Measurements from ENCODE around the gene ADPRM. TPM values are rescaled to one million over a fixed set of nuclear protein-coding genes. Genes with fewer than 3 reads are reported as not detected.
A peak's percentile ranks its signal among the peaks of the same experiment; 100 is the strongest.

The ADPRM gene
- total and polyA plus RNA-seq, 8 donors, result 0.87 to 24.4 (median 11.0) TPM; not detected in 1

GRCh38 chr17:10757647-10758046 is 60.3 kb downstream of the ADPRM start:
- no peak for TF ChIP-seq POLR2A (IDR thresholded peaks at IDR 0.05)
- no peak for TF ChIP-seq CTCF (IDR thresholded peaks at IDR 0.05)
- TF ChIP-seq EP300 (IDR thresholded peaks at IDR 0.05), result no peak
- TF ChIP-seq POLR2AphosphoS5 (IDR thresholded peaks at IDR 0.05), result no peak
- no peak for DNase-seq
- H3K9me3 ChIP-seq, result no peaks in the 10 kb centered on the region
- H3K4me3 ChIP-seq, result no peak overlapping the region
- H3K27me3 ChIP-seq, result no peaks in the 10 kb centered on the region
- H3K27ac ChIP-seq, result peak overlapping the region; percentile 82 to 92 (median 83)
- intact Hi-C loops (cut with DNase I; ENCODE audit: low total_unique reads), result no loop called here
- peaks cover 38 to 51% (median 41%) of the 10 kb centered on the region in 4 donors for H3K4me1 ChIP-seq
- WGBS, 5 donors, result 34 to 59% (median 50%) methylated on average over 2 of the region's 2 CpGs
- no peaks in the 10 kb centered on the region for H3K36me3 ChIP-seq

- 39 to 59% (median 49%) methylated on average over 6 of the region's 6 CpGs for WGBS, 5 donors
- intact Hi-C loops (cut with DNase I; ENCODE audit: low total_unique reads), result no loop called here
- DNase-seq, result peak in 1 of 2 donors; percentile 57
- H3K4me1 ChIP-seq, result peaks cover 38 to 48% (median 39%) of the 10 kb centered on the region in 4 donors
- no peak overlapping the region for H3K4me3 ChIP-seq
- TF ChIP-seq POLR2AphosphoS5 (IDR thresholded peaks at IDR 0.05), result no peak
- no peak for TF ChIP-seq POLR2A (IDR thresholded peaks at IDR 0.05)
- TF ChIP-seq EP300 (IDR thresholded peaks at IDR 0.05), result no peak
- no peak for TF ChIP-seq CTCF (IDR thresholded peaks at IDR 0.05)
- H3K36me3 ChIP-seq, result no peaks in the 10 kb centered on the region
- peak overlapping the region; percentile 82 to 92 (median 83) for H3K27ac ChIP-seq
- no peaks in the 10 kb centered on the region for H3K9me3 ChIP-seq
- no peaks in the 10 kb centered on the region for H3K27me3 ChIP-seq
These were observed 60.7 kb downstream of the ADPRM start for GRCh38 chr17:10758062-10758461.

Other genes starting within 250 kb of the ADPRM start
- not detected for gene MYH4, start 228.0 kb upstream of the ADPRM start, total RNA-seq
- not detected for gene MYH4, start 228.0 kb upstream of the ADPRM start, polyA plus RNA-seq
- not detected for gene MYH1, start 179.1 kb upstream of the ADPRM start, total RNA-seq
- gene MYH1, start 179.1 kb upstream of the ADPRM start, polyA plus RNA-seq, result 1 to 10 TPM in 1 of 3 donors, under 1 TPM in 1, not detected in 1; 0.05 to 2.0 TPM
- under 1 TPM in 1 of 5 donors, not detected in 4; 0.18 TPM for gene MYH2, start 147.9 kb upstream of the ADPRM start, total RNA-seq
- 1 to 10 TPM in 1 of 3 donors, under 1 TPM in 2; 0.05 to 1.4 (median 0.12) TPM for gene MYH2, start 147.9 kb upstream of the ADPRM start, polyA plus RNA-seq
- 1 to 10 TPM in 3 of 5 donors, under 1 TPM in 2; 0.45 to 8.3 (median 2.3) TPM for gene MYH3, start 40.3 kb upstream of the ADPRM start, total RNA-seq
- 1 to 10 TPM; 1.2 to 5.1 (median 4.2) TPM for gene MYH3, start 40.3 kb upstream of the ADPRM start, polyA plus RNA-seq
- 10 to 100 TPM in 4 of 5 donors, 1 to 10 TPM in 1; 9.4 to 61.1 (median 23.5) TPM for gene SCO1, start 61 bp upstream of the ADPRM start, total RNA-seq
- gene SCO1, start 61 bp upstream of the ADPRM start, polyA plus RNA-seq, result 10 to 100 TPM in 2 of 3 donors, 1 to 10 TPM in 1; 8.0 to 12.9 (median 10.7) TPM
- 10 to 100 TPM in 1 of 5 donors, 1 to 10 TPM in 2, not detected in 2; 4.9 to 14.1 (median 9.4) TPM for gene TMEM220, start 32.4 kb downstream of the ADPRM start, total RNA-seq
- gene TMEM220, start 32.4 kb downstream of the ADPRM start, polyA plus RNA-seq, result 1 to 10 TPM; 6.0 to 8.3 (median 7.9) TPM
- 100 to 1,000 TPM in 1 of 5 donors, 10 to 100 TPM in 4; 18.7 to 190 (median 51.2) TPM for gene TMEM238L, start 106.5 kb downstream of the ADPRM start, total RNA-seq
- 10 to 100 TPM in 2 of 3 donors, 1 to 10 TPM in 1; 2.2 to 55.9 (median 19.2) TPM for gene TMEM238L, start 106.5 kb downstream of the ADPRM start, polyA plus RNA-seq
- 1 to 10 TPM in 1 of 5 donors, under 1 TPM in 1, not detected in 3; under 0.01 to 2.6 TPM for gene PIRT, start 140.5 kb downstream of the ADPRM start, total RNA-seq
- gene PIRT, start 140.5 kb downstream of the ADPRM start, polyA plus RNA-seq, result under 1 TPM in 2 of 3 donors, not detected in 1; 0.06 to 0.55 TPM

Measured in stomach (tissue), 9 donors.